ENCODE measurements around the gene PIK3C2G.
"Not testable (repeated sequence)": the region's sequence is repeated elsewhere in the genome, so short reads cannot be mapped to it uniquely, and the experiment has no call there.

PIK3C2G gene

DNA sequence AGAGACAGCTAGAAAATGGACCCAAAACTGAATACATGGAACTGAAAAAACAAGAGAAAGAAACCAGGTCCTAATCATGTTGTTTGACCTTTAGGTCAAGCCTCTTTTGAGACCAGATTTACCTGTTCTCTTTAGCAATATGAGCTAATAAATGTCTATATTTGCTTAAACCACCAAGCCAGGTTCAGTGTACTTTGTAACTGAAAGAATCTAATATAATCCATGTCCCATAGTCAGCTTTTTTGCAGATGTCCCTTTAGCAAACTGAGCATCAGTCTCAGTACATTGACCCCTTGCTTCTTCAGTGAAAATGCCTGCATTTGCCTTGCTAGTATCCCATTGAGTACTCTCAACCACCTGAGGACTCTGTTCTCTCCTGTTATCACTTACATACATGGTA is 414.8 kb downstream of the PIK3C2G start:
- Histone ChIP-seq H3K27ac (no peak overlapping the region), H3K4me3 (no peak overlapping the region), H3K4me2 (no peak overlapping the region), H3K4me1 (no peaks in the 10 kb centered on the region), H3K9me3 (replicated peaks in 1 of 11) (no peaks in the 10 kb centered on the region), H4K20me1 (no peaks in the 10 kb centered on the region), H3K9ac (no peak overlapping the region), H3K27me3 (no peaks in the 10 kb centered on the region), H3K36me3 (no peaks in the 10 kb centered on the region)
- no peak for TF ChIP-seq Cebpa-rat (IDR thresholded peaks at IDR 0.05)

DNA sequence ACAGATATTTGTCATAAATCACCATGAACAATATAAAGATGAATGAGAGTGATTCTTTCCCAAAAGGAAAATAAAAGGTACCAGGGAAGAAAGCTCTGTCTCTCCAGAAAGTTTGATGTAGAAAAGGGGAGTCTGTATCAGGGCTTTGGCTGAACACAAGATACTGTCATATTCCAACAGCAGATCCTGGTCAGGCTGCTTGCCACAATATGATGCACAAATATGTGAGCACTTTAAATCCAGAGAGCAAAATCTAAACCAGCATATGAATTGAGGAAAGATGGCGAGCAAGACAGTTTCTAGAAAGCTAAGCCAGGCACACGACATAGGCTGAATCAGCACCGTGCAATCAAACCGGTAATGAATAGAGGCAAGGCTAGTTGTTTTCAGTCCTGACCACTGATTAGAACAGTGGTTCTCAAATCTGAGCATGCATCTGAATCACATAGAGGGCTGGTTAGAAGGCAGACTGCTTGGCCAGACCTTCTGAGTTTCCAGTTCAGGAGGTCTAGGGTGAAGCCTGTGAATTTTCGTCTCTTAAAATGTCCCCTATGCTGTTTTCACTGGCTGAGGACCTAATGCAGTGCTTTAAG is 415.8 kb downstream of the PIK3C2G start:
- Histone ChIP-seq H3K36me3 (no peaks in the 10 kb centered on the region), H3K4me2 (no peak overlapping the region), H3K9me3 (replicated peaks in 1 of 11) (no peaks in the 10 kb centered on the region), H3K9ac (no peak overlapping the region), H3K27me3 (no peaks in the 10 kb centered on the region), H4K20me1 (no peaks in the 10 kb centered on the region), H3K27ac (no peak overlapping the region), H3K4me3 (no peak overlapping the region), H3K4me1 (no peaks in the 10 kb centered on the region)
- no peak for TF ChIP-seq Cebpa-rat (IDR thresholded peaks at IDR 0.05)

DNA sequence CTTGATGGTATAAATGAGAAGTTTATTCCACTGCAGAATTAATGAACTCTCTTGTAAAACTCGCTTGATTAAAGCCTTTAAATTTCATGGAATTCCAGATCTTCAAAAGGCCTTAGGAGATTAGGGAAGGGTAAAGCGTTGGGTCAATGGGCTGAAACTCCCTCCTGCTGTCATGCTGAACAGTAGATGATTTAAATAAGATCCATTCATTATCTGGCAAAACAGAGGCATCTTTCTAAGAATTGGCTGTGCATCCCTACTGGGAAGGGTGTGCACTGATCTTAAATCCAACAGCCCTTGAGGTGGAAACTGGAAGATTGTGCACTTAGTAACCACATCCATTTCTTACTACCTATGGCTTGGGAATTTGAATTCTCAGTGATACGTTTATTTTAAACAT is 420.5 kb downstream of the PIK3C2G start:
- H3K27ac ChIP-seq = no peak overlapping the region
- H3K9me3 ChIP-seq (replicated peaks in 1 of 11) = no peaks in the 10 kb centered on the region
- H3K4me2 ChIP-seq = no peak overlapping the region
- H3K27me3 ChIP-seq = no peaks in the 10 kb centered on the region
- H3K36me3 ChIP-seq = no peaks in the 10 kb centered on the region
- peaks cover 0 to 11% (median 0%) of the 10 kb centered on the region in 10 experiments; a peak in 4 of 20 replicates for H3K4me1 ChIP-seq
- H3K4me3 ChIP-seq = no peak overlapping the region
- no peak for TF ChIP-seq Cebpa-rat (IDR thresholded peaks at IDR 0.05)
- no peaks in the 10 kb centered on the region for H4K20me1 ChIP-seq
- no peak overlapping the region for H3K9ac ChIP-seq

GRCh38 chr12:18683327-18684013 is 422.2 kb downstream of the PIK3C2G start:
- Histone ChIP-seq H3K4me2 (peak overlapping the region in 2 of 11 experiments; percentile 43 to 44; a peak in 4 of 22 replicates), H3K4me1 (peaks cover 0 to 11% (median 0%) of the 10 kb centered on the region in 10 experiments; a peak in 4 of 20 replicates)

GRCh38 chr12:18684430-18684829 is 423.1 kb downstream of the PIK3C2G start:
- H3K4me2 ChIP-seq = no peak overlapping the region
- H3K9me3 ChIP-seq (replicated peaks in 1 of 11) = no peaks in the 10 kb centered on the region

More at GRCh38 chr12:18683327-18684013, 422.2 kb downstream of the PIK3C2G start:
- H3K27ac ChIP-seq = no peak overlapping the region; a peak in 1 of 22 replicates
- H4K20me1 ChIP-seq = no peaks in the 10 kb centered on the region
- H3K27me3 ChIP-seq = no peaks in the 10 kb centered on the region
- no peaks in the 10 kb centered on the region for H3K9me3 ChIP-seq (replicated peaks in 1 of 11)
- H3K9ac ChIP-seq = no peak overlapping the region
- H3K4me3 ChIP-seq = no peak overlapping the region
- no peak for TF ChIP-seq Cebpa-rat (IDR thresholded peaks at IDR 0.05)
- H3K36me3 ChIP-seq = no peaks in the 10 kb centered on the region

DNA sequence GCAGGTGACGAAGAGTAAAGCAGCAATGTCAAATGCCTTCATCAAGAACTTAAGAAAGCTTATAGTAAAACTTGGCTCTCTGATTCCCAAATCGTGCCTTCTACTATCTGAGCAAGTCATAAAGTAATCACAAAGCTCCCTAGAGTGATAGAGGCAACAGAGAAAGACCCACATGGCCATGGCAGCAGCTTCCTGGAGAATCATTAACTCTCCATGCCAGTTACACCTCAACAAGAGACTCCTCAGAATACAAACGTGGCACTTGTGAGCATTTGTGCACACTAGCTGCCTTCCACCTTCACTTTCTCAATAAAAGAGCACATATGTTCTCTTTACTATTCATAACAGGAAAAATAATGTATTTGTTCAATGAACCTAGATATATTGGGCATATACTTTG is 428.5 kb downstream of the PIK3C2G start:
- TF ChIP-seq Cebpa-rat (IDR thresholded peaks at IDR 0.05) = no peak
- H3K27me3 ChIP-seq = no peaks in the 10 kb centered on the region
- H3K27ac ChIP-seq = no peak overlapping the region
- no peaks in the 10 kb centered on the region for H3K4me1 ChIP-seq
- H3K4me2 ChIP-seq = no peak overlapping the region
- H3K9ac ChIP-seq = no peak overlapping the region
- no peaks in the 10 kb centered on the region for H3K9me3 ChIP-seq (replicated peaks in 1 of 11)
- H4K20me1 ChIP-seq = no peaks in the 10 kb centered on the region
- no peaks in the 10 kb centered on the region for H3K36me3 ChIP-seq
- no peak overlapping the region for H3K4me3 ChIP-seq

More at GRCh38 chr12:18684430-18684829, 423.1 kb downstream of the PIK3C2G start:
- H3K27ac ChIP-seq = no peak overlapping the region
- H3K36me3 ChIP-seq = no peaks in the 10 kb centered on the region
- no peak overlapping the region for H3K4me3 ChIP-seq
- peaks cover 0 to 11% (median 0%) of the 10 kb centered on the region in 10 experiments; a peak in 4 of 20 replicates for H3K4me1 ChIP-seq
- H3K27me3 ChIP-seq = no peaks in the 10 kb centered on the region
- no peak for TF ChIP-seq Cebpa-rat (IDR thresholded peaks at IDR 0.05)
- H4K20me1 ChIP-seq = no peaks in the 10 kb centered on the region
- no peak overlapping the region for H3K9ac ChIP-seq

DNA sequence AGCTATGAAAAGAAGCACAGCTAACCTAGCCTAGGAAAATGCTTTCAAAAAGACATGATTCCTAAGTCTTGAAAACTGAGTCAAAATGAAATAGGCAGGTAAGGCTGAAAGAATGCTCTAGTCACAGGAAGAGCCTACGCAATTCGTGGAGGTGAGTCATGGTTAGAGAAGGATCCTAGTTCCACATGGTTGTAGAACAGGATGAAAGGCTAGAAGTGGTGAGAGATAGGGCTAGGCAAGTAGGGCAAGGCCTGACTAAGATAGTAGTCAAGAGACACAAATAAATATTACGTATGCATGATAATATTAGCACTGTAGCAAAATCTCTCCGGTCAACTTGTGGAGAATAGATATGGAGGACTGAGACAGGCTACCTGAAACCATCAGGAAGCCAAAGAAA is 429.3 kb downstream of the PIK3C2G start:
- H3K36me3 ChIP-seq = no peaks in the 10 kb centered on the region
- no peak overlapping the region for H3K27ac ChIP-seq
- H3K4me2 ChIP-seq = no peak overlapping the region
- H3K27me3 ChIP-seq = no peaks in the 10 kb centered on the region
- no peaks in the 10 kb centered on the region for H3K9me3 ChIP-seq (replicated peaks in 1 of 11)
- H4K20me1 ChIP-seq = no peaks in the 10 kb centered on the region
- no peaks in the 10 kb centered on the region for H3K4me1 ChIP-seq
- H3K4me3 ChIP-seq = no peak overlapping the region
- no peak overlapping the region for H3K9ac ChIP-seq
- TF ChIP-seq Cebpa-rat (IDR thresholded peaks at IDR 0.05) = no peak

GRCh38 chr12:18693986-18694385 is 432.7 kb downstream of the PIK3C2G start:
- H3K4me2 ChIP-seq; H3K4me3 ChIP-seq; H3K9ac ChIP-seq; H3K4me1 ChIP-seq; H3K36me3 ChIP-seq; H3K27ac ChIP-seq; H3K9me3 ChIP-seq (replicated peaks in 1 of 11); H4K20me1 ChIP-seq; H3K27me3 ChIP-seq: not testable (repeated sequence)

GRCh38 chr12:18696971-18697602 is 435.8 kb downstream of the PIK3C2G start:
- no peaks in the 10 kb centered on the region for H3K36me3 ChIP-seq
- no peaks in the 10 kb centered on the region for H3K27me3 ChIP-seq
- no peaks in the 10 kb centered on the region for H4K20me1 ChIP-seq
- no peaks in the 10 kb centered on the region for H3K4me1 ChIP-seq
- no peak for TF ChIP-seq Cebpa-rat (IDR thresholded peaks at IDR 0.05)
- H3K9ac ChIP-seq = no peak overlapping the region
- no peaks in the 10 kb centered on the region for H3K9me3 ChIP-seq (replicated peaks in 1 of 11)
- H3K4me3 ChIP-seq = no peak overlapping the region
- no peak overlapping the region for H3K4me2 ChIP-seq
- H3K27ac ChIP-seq = no peak overlapping the region

All from BLaER1 treated with 17β-estradiol and CSF1 and Interleukin-3, amounts not matched to agents 10 nM and 100 nM (cell line).